HEK293T (cell line): ENCODE measurements around the gene KCNN3.

Experiments used
- ARNT ChIP-seq: fragments of 450-650 bp; IDR thresholded peaks from 2 replicates; pipeline ENCODE4 v1.6.1; 2017; ENCODE audit warnings: mild to moderate bottlenecking
- BHLHE40 ChIP-seq: fragments of 450-650 bp; IDR thresholded peaks from 2 replicates; pipeline ENCODE4 v1.6.1; 2016; ENCODE audit warnings: mild to moderate bottlenecking, moderate library complexity, borderline replicate concordance
- ELF4 ChIP-seq: fragments of 450-650 bp; IDR thresholded peaks from 2 replicates; pipeline ENCODE4 v1.6.1; 2017; ENCODE audit warnings: antibody characterized with exemption
- FOXA1 ChIP-seq: fragments of 450-650 bp; IDR thresholded peaks from 2 replicates; pipeline ENCODE4 v1.6.1; 2016; ENCODE audit warnings: mild to moderate bottlenecking
- FOXK2 ChIP-seq: fragments of 450-650 bp; IDR thresholded peaks from 2 replicates; pipeline ENCODE4 v1.6.1; 2016; ENCODE audit warnings: mild to moderate bottlenecking
- FOXM1 ChIP-seq: fragments of 450-650 bp; IDR thresholded peaks from 2 replicates; pipeline ENCODE4 v1.6.1; 2017; ENCODE audit warnings: mild to moderate bottlenecking, borderline replicate concordance
- L3MBTL2 ChIP-seq: fragments of 450-650 bp; conservative IDR thresholded peaks from 2 replicates; pipeline ENCODE4 v1.6.1; 2016; ENCODE audit warnings: mild to moderate bottlenecking
- LEF1 ChIP-seq: fragments of 450-650 bp; IDR thresholded peaks from 2 replicates; pipeline ENCODE4 v1.6.1; 2017; ENCODE audit warnings: mild to moderate bottlenecking, borderline replicate concordance
- NFRKB ChIP-seq: fragments of 450-650 bp; IDR thresholded peaks from 2 replicates; pipeline ENCODE4 v1.6.1; 2016; ENCODE audit warnings: mild to moderate bottlenecking, moderate library complexity
- SP1 ChIP-seq: fragments of 450-650 bp; IDR thresholded peaks from 2 replicates; pipeline ENCODE4 v1.6.1; 2017
- SUZ12 ChIP-seq: fragments of 450-650 bp; IDR thresholded peaks from 2 replicates; pipeline ENCODE4 v1.6.1; 2016; ENCODE audit warnings: mild to moderate bottlenecking
- TARDBP ChIP-seq: fragments of 450-650 bp; IDR thresholded peaks from 2 replicates; pipeline ENCODE4 v1.6.1; 2016
- ZNF384 ChIP-seq: fragments of 450-650 bp; IDR thresholded peaks from 2 replicates; pipeline ENCODE4 v1.6.1; 2016
- TF ChIP-seq, protein P1 (sequence below): fragments of 450-650 bp; IDR thresholded peaks from 2 replicates; pipeline ENCODE4 v1.6.1; 2016

DNA sequence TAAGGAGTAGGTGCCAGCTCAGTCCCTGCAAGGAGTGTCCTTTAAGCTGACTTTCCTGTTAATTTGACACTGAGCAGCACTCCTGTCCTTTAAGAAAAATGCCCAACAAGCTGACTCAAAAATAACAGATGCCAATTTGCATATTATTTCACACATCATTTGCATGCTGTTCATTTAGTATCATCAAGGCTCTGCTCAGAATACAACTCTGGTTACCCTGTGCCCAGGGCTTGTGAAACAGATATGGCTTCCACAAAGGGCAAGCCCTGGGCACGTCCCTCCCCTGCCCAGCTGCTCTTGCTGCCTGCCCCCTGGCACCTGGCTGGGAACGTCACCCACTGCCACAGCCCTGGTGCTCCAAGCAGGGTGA, 10.3 kb downstream of the KCNN3 start:
- TF ChIP-seq NFRKB, result no peak
- TF ChIP-seq, protein P1, sequence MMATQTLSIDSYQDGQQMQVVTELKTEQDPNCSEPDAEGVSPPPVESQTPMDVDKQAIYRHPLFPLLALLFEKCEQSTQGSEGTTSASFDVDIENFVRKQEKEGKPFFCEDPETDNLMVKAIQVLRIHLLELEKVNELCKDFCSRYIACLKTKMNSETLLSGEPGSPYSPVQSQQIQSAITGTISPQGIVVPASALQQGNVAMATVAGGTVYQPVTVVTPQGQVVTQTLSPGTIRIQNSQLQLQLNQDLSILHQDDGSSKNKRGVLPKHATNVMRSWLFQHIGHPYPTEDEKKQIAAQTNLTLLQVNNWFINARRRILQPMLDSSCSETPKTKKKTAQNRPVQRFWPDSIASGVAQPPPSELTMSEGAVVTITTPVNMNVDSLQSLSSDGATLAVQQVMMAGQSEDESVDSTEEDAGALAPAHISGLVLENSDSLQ, result no peak
- no peak for TF ChIP-seq BHLHE40
- TF ChIP-seq FOXM1, result no peak
- TF ChIP-seq ELF4, result no peak
- no peak for TF ChIP-seq ZNF384
- no peak for TF ChIP-seq SUZ12
- no peak for TF ChIP-seq ARNT
- no peak for TF ChIP-seq FOXA1
- no peak for TF ChIP-seq FOXK2
- no peak for TF ChIP-seq L3MBTL2
- no peak for TF ChIP-seq SP1
- no peak for TF ChIP-seq LEF1
- TF ChIP-seq TARDBP, result no peak
